SHP77 treated with DMSO at 0.1 percent for 48 hours (cell line): ENCODE results near the gene ZNF333.
"Not testable (repeated sequence)": the region's sequence is repeated elsewhere in the genome, so short reads cannot be mapped to it uniquely, and the experiment has no call there.

Source experiments
- DNase-seq: peaks from one replicate; lab custom pipeline; 2025; lab: John Stamatoyannopoulos, UW

The ZNF333 gene

DNA sequence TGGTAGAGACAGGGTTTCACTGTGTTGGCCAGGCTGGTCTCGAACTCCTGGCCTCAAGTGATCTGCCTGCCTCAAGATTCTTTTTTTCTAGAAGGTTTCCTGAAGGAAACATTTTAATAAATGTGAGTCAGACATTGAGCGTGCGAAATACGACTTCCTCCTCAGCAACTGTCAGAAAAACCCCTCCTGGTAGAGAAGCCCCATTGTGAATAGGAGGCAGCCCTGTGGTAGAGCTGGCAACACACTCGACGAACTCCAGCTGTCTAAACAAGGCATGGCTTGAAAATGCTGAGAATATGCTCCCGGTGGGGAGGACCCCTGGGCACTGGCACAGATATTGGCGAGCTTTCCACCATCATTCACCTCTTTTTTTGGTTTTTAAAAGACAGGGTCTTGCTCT is 9.8 kb downstream of the ZNF333 start:
- no peak for DNase-seq

DNA sequence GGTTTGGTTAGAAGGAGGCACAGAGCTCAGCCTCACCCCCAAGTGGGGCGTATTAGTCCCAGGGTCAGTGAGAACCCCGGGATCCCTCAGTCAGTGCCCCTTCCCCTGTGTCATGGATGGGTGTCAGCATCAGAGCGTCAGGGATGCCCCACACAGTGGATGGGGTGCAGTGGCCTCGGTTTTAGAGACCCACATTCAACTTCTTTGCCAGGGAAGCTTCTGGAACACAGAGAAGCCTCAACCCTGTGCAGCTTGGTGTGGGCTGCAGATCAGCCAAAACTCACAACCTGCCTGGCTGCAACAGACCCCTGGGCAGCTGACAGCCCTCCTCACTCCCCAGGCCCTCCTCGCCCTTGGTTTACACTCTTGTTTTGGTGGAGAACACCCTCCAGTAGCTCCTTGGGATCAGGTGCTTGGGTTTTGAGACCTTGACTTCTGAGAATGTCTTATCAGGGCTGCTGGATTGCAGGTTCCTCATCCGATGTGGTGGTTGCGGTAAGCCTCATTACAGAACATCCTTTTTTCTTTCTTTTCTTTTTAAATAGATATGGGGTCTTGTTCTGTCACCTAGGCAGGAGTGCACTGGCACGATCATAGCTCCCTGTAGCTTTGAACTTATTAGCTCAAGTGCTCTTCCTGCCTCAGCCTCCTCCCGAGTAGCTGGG is 11.0 kb downstream of the ZNF333 start:
- no peak for DNase-seq

DNA sequence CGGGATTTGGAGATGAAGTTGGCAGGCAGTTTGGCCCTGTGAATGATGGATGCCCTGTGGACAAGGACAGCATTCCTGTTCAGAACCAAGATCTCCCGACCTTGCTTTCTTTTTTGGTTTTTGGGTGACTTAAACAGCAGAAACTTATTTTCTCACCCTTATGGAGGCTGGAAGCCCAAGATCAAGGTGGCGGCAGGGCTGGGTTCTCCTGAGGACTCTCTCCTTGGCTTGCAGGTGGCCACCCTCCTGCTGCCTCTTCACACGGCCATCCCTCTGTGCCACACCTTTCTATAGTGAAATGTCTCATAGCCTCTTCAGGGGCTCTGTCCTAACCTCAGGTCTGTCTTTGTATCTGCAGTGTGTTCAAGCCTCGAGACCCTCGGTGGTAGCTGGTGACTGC is 14.0 kb downstream of the ZNF333 start:
- no peak for DNase-seq

DNA sequence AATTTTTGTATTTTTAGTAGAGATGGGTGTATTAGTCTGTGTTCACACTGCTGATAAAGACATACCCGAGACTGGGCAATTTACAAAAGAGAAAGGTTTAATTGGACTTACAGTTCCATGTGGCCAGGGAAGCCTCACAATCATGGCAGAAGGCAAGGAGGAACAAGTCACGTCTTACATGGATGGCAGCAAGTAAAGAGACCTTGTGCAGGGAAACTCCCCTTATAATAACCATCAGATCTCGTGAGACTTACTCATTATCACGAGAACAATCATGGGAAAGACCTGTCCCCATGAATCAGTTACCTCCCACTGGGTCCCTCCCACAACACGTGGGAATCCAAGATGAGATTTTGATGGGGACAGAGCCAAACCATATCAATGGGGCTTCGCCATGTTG is 14.6 kb downstream of the ZNF333 start:
- no peak for DNase-seq

DNA sequence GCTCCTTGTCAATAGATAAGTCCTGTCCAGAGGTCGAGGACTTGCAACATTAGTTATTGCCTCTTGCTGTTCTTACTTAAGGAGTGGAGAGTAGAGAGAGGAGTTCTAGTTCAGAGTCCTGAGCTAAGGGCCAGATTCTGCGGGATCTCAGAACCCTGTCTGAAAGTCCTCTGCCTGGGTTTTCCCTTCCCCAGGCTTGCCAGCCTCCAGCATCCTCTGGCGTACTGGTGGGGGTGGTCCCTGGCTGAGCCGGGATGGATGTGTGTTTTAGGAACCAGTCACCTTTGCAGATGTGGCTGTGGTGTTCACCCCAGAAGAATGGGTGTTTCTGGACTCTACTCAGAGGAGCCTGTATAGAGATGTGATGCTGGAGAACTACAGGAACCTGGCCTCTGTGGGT is 26.0 kb downstream of the ZNF333 start:
- DNase-seq, result no peak

DNA sequence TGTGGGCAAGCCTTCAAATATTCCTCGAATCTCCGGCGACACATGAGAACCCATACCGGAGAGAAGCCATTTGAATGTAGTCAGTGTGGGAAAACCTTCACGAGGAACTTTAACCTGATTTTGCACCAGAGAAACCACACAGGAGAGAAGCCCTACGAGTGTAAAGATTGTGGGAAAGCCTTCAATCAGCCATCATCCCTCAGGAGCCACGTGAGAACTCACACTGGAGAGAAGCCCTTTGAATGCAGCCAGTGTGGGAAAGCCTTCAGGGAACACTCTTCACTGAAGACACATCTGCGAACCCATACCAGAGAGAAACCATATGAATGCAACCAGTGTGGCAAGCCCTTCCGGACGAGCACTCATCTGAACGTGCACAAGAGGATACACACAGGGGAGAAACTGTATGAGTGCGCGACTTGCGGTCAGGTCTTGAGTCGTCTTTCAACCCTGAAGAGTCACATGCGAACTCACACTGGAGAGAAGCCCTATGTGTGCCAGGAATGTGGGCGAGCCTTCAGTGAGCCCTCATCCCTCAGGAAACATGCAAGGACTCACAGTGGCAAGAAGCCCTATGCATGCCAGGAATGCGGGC is 28.8 kb downstream of the ZNF333 start:
- DNase-seq, result no peak

DNA sequence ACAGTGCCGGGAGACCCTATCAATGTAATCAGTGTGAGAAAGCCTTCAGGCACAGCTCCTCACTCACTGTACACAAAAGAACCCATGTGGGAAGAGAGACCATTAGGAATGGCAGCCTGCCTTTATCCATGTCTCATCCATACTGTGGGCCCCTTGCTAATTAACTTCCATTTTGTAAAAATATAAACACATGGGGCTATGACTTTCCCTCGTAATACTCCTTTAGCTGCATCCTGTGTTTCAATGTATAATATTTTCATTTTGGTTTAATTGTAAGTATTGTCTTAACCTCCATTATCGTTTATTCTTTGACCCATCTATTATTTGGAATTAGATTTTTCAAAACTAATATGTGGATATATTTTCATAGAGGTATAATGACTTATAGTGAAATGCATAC is 29.3 kb downstream of the ZNF333 start:
- DNase-seq, result no peak

DNA sequence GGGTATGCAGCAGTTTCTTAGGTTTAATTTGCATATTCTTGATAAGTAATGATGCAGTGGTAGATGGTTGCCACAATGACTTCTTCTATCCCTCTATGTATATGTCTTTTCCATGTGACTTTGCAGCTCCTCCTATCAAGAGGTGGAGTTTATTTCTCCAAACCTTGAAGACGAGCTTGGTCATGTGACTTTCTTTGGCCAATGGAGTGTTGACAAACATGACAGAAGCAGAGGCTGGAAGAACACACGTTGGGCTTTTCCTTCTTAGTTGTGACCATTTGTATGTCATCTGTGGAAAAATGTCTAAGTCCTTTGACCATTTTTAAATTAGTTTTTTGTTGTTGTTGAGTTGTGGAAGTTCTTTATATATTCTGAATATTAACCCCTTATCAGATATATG is 32.3 kb downstream of the ZNF333 start:
- DNase-seq, result no peak

DNA sequence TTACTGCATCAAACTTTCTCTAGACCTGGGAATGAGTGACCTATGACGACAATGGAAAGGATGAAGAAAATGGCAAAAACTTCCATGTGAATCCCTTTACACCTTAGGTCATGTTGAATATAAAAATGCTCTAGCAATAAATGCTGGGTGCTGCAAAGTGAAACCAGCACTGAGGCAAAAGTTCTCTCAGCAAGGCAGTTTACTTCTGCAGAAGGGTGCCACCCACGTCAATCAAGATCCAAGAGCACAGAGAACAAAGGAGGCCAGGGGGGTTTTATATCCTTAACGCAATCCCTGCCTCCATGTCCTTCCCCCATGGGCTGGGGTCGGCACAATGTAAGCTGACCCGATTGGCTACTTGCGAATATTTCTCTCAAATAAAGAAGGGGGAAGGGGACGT is 38.7 kb downstream of the ZNF333 start:
- no peak for DNase-seq

DNA sequence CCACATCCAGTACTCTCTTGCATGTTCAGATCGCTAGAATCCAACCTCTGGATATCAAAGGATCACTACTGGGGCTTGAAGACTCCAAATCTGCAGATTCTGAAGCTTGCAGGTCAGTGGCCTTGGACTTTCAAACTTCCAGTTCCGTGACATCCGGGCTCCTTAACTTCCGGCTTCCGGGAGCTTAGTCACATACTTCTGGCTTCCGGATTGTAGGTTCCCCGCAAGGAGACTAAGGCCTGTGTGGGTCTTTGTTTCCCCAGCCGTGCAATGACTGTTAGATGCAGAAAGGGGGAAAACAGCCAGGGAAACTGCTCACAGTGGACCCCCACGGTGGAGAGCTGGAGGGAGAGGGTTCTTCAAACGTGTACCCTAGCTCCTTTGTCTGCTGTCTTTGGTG is 41.4 kb downstream of the ZNF333 start:
- DNase-seq, result no peak

DNA sequence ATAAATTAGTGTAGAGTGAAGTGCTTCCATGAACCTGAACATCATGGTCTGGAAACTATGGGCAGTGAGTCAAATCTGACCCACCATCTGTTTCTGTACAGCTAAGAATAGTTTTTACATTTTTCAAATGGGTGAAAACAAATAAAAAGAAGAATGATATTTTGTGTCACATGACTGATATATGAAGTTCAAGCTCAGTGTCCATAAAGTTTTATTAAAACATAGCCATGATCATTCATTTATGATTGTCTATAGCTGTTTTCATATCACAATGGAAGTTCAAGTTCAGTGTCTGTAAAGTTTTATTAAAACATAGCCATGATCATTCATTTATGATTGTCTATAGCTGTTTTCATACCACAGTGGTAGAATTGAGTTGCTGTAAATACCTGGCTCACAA is 42.7 kb downstream of the ZNF333 start:
- no peak for DNase-seq

DNA sequence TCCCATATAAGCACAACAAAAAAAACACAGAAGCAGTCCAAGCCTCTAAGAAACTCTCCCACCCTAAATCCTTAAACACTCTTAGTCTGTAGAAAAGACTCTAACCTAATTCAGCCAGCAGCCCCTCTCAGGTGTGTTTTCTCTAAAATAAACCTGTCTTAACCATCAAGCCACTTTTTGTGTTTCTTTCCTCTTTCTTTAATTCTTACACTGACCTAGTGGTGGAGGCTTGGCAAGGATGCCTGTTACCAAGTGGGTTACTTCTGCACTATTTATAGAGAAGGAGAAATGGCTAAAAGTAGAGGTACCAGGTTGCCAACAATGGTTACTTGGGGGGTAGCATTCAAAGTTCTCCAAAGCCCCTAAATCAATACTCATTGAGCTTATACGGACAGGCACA is 43.7 kb downstream of the ZNF333 start:
- no peak for DNase-seq

DNA sequence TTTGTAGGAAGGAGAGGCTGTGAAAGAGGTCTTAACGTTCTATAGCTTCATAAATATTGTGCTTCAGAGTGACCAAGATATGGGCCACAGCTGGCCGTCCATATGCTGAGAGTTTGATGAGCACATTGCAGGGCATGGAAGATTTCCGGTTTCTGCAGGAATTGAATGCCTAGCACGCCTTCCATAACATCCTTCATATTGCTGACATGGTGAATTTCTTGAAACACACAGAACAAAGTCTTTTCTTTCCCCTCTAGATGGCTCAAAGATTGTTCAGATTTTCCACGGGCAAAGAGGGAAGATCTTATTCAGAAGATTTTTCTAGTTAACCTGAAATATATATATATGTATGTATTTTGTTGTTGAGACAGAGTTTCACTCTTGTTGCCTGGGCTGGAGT is 46.1 kb downstream of the ZNF333 start:
- no peak for DNase-seq

DNA sequence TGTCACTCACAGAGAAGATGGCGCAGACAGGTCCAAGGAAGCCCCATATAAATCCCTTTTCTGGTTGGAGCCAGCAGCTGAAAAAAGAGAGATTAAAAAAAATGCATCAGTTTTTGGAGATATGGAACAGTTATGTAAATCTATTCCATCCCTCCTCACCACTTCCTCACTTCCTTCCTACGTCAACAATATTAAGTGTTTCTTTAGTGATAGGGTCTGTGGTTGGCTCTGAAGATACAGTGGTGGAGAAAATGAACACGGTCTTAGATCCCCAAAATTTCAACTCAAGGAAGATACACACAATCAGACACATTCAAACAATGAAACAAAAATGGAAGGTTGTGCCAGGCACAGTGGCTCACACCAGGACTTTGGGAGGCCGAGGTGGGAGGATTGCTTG is 57.0 kb downstream of the ZNF333 start:
- DNase-seq, result no peak

DNA sequence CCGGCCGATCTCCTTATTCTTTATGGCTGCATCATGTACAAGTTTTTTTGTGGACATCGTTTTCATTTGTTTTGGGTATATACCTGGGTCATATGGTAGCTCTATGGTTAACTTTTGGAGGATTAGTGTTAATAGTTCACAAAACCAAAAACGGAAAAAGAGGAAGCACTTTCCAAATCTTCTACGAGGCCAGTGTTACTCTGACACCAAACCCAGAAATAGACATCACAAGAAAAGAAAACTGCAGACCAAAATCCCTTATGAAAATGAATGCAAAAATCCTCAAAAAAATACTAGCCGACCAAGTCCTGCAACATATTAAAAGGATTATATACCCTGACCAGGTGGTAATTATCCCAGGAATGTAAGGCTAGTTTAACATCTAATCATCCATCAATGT is 58.8 kb downstream of the ZNF333 start:
- DNase-seq, result no peak

DNA sequence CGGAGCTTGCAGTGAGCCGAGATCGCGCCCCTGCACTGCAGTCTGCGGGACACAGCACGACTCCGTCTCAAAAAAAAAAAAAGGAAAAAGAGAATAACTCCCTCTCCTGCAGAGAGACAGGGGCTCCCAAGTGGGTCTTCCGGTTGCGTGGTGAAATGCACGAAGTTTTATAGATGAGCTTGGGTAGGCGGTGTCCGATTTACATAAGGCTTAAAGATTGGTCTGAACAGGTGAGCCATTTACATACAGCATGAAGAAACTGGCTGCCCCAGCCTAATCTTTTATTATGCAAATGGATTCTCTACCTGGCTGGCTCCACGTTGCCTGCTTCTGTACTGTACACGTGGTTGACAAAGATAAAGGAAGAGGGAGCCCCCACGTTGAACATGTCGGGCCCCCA is 69.0 kb downstream of the ZNF333 start:
- DNase-seq, result no peak

DNA sequence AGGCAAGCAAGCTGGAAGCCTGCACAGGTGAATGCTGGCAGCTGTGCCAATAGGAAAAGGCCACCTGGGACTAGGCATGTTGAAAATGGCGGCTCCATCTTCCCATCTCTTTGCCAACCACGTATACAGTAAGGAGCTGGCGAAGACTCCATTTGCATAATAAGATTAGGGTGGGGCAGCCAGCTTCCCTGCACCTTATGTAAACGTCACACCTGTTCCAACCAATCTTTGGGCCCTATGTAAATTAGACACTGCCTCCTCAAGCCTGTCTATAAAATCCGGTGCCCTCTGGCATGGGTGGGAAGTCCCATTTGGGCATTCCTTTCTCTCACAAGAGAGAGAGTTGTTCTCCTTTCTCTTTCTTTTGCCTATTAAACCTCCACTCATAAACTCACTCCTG is 71.8 kb downstream of the ZNF333 start:
- DNase-seq, result no peak

DNA sequence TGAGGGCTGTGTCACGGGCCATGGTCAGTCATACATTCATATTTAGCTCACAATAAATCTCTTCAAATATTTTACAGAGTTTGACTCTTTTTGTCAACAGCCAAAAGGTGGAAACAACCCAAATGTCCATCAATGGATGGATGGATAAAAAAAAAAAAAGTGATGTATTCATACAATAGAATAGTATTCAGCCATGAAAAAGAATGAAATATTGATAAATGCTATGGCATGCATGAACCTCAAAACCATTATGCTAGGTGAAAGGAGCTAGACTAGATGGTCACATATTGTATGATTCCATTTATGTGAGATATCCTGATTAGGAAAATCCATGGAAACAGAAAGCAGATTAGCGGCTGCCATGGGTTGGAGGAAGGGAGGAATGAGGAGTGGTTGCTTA is 72.3 kb downstream of the ZNF333 start:
- DNase-seq, result no peak

DNA sequence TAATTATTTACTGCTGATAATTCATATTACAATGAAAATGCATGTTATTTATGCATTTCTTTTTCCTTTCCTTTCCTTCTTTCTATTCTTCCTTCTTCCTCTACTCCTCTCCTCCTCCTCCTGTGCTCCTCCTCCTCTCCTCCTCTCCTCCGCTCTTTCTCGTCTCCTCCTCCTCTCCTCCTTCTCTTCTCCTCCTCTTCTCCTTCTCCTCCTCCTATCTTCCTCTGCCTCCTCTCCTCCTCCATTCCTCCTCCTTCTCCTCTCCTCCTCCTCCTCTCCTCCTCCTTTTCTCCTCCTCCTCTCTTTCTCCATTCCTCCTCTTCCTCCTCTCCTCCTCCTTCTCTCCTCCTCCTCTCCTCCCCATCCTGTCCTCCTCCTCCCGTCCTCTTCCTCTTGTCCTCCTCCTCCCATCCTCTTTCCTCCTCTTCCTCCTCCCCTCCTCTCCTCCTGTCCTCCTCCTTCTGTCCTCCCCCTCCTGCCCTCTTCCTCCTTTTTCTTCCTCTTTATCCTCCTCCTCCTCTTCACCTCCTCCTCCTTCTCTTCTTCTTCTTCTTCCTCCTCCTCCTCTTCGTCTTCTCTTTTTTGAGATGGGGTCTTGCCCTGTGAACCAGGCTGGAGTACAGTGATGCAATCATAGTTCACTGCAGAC is 73.8 kb downstream of the ZNF333 start:
- no peak for DNase-seq

DNA sequence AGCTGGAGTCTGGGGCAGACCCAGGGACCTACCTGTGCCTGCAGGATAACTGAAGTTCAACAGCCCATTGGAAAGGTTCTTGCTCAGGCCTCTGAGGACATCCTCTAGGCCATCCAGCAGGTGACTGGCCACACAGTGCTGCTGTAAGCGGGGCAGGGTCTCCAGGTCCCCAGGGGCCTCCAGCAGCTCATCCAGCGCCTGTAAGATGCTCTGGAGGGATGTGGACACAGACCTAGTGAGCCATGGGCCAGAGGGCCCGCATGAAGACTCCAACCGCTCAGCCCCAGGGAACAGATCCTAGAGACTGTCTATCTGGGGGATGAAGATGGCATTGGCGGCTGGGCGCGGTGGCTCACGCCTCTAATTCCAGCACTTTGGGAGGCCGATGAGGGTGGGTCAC is 74.6 kb downstream of the ZNF333 start:
- DNase-seq, result no peak

DNA sequence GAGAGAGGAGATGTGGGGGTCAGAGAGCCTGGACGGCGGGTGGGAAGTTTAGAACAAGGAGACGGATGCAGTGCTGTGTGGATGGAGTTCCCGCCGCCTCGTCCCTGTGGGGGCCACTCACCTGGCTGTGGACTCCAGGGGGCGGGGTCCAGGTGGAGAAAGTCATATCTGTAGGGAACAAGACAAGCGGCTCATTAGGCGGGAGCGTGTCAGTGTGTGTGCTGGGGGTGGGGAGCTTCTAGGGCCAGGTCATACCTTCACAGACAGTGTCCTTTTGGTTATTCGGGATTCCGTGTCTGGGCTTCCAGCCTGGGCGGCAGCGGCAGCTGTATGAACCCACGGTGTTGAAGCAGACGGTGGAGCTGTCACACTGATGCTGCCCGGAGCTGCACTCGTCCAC is 75.6 kb downstream of the ZNF333 start:
- DNase-seq, result not testable (repeated sequence)

DNA sequence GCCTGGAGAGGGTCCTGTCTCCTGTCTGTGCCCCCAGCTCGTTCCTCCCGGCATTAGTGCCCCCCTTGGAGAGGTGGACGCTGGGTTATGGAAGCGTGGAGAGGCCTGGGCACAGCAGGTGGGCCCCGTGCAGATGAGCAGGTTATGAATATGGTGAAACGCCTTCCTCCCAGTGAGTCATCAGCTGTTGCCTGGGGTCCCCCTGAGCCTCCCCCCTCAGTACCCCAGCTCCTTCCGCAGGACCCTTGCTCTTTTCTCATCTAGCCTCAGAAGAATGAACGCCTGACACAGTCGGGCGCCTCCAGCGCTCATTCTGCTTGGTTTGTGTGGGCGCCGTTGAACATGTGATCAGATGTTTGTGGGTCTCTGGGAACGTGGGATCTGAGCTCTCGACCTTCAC is 76.0 kb downstream of the ZNF333 start:
- not testable (repeated sequence) for DNase-seq

DNA sequence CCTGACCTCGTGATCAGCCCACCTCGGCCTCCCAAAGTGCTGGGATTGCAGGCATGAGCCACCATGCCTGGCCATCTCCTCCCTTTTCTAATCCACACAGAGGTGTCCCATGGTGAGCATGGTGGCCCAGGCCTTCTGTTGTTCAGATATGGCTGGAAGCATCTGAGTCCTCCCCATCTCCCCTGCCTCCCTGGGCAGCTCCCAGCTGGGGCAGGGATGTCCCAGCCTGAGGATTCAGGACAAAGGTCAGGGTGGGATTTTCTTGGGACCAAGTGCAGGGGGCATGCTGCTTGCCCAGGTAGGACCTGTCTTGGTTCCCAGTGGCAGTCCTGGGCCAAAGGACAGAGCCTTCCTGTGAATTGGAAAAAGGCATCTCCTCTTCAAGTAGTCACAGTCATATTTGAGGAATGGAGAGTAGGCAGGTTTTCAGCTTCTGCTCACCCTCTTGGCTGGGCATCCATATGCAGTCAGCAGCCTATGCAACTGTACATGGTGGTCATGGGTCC is 77.7 kb downstream of the ZNF333 start:
- DNase-seq, result no peak

DNA sequence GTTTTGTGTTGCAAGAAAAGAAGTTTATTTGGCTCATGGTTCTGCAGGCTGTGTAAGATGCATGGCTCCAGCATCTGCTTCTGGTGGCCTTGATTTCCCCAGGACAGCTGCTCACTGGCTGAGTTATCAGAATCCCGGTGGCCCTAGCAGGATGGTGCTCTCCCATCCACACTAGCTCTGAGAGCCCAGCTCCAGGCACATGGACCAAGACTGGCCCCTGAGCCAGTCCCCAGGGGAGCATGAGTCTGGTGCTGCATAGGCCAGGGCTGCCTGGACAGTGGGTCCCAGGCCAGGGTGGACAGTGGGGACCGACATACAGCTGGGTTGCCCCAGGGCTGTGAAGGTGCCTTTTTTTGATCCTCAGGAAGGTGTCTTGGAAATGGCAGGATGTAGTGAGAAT is 78.2 kb downstream of the ZNF333 start:
- DNase-seq, result no peak
